H1 (cell line): Measurements from ENCODE around the gene POLA1.

Source experiments
- HDAC2 ChIP-seq, 2 experiments: fragments of 300-600 bp in 1 of 2; sonication (generic) in 1 of 2; IDR thresholded peaks; 2 replicates each; pipeline ENCODE4 v1.6.1; 2011 to 2012; ENCODE audit warnings: low read depth in 2 of 2, low read length in 2 of 2, mild to moderate bottlenecking in 2 of 2, moderate library complexity in 2 of 2, borderline replicate concordance in 1 of 2, inconsistent platforms in 1 of 2
- JUN ChIP-seq: IDR thresholded peaks from 2 replicates; pipeline ENCODE4 v1.6.1; 2011; ENCODE audit warnings: low read depth, mild to moderate bottlenecking, improper control_type of control experiment, low read length
- KDM4A ChIP-seq: IDR thresholded peaks from one replicate; pipeline ENCODE4 v1.7.1; 2012; ENCODE audit warnings: low read depth, mild to moderate bottlenecking, moderate library complexity, low read length, inconsistent platforms; ENCODE audit not compliant: severe bottlenecking
- NRF1 ChIP-seq: IDR thresholded peaks from 2 replicates; pipeline ENCODE4 v1.6.1; 2011; ENCODE audit warnings: mild to moderate bottlenecking, low read depth, low read length, improper control_type of control experiment
- RAD21 ChIP-seq, 2 experiments: IDR thresholded peaks in 1 of 2; conservative IDR thresholded peaks in 1 of 2; 2 replicates each; pipeline ENCODE4 v1.6.1; 2011; ENCODE audit warnings: low read depth in 2 of 2, low read length in 2 of 2, improper control_type of control experiment in 1 of 2, inconsistent platforms in 1 of 2, mild to moderate bottlenecking in 1 of 2, moderate library complexity in 1 of 2
- TCF12 ChIP-seq: IDR thresholded peaks from 2 replicates; pipeline ENCODE4 v1.6.1; 2011; ENCODE audit warnings: low read depth, mild to moderate bottlenecking, low read length
- TF ChIP-seq, protein P1 (sequence below): IDR thresholded peaks from 2 replicates; pipeline ENCODE4 v1.6.1; 2012; ENCODE audit warnings: inconsistent platforms
- TF ChIP-seq, protein P2 (sequence below): IDR thresholded peaks from 2 replicates; pipeline ENCODE4 v1.6.1; 2012; ENCODE audit warnings: low read length, inconsistent platforms
- TF ChIP-seq, protein P3 (sequence below): IDR thresholded peaks from 2 replicates; pipeline ENCODE4 v1.6.1; 2011; ENCODE audit warnings: low read length, improper control_type of control experiment

DNA sequence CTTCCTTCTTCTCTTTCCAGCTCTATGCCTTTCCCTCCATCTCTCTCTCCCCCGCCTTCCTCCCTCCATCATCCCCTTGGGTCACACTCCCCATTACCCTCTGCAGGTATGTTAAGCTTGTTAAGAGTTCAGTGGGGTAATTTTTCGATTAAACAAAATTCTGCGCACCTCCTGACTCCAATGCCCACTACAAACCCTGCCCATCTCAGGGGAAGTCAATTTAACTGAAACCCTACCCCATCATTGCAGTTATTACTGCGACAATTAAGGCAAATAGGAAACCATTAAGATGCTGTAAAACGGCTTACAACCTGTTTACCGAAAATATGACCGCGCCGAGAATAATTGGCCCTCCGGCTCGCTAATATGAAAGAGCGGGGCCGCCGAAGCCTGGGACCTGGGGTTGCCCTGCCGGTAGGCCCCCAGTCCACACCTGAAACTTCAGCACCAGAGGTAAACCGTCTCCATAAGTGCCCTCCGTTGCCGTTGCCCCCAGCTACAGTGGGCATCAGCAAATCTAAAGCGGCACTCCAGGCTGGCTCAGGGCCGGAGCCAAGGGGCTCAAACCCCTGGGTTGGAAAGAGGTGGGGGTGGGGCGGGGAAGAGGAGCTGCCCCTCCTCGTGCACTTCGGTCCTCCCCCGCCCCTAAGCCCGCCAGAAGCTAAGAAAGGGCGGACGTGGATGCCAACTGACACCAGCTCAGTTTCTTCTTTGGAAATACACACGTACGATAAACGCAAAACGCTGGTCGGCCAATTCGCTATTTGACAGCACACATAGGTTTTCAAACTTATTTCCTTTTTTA is 317.3 kb downstream of the POLA1 start:
- TF ChIP-seq, protein P1, sequence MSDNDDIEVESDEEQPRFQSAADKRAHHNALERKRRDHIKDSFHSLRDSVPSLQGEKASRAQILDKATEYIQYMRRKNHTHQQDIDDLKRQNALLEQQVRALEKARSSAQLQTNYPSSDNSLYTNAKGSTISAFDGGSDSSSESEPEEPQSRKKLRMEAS: no peak
- no peak for TF ChIP-seq TCF12
- no peak for TF ChIP-seq JUN
- TF ChIP-seq RAD21 (IDR thresholded peaks at IDR 0.05 in 1 of 2, conservative IDR thresholded peaks at IDR 0.05 in 1 of 2; ENCODE audit: low read depth in 2 of 2, low read length in 2 of 2): no peak
- no peak for TF ChIP-seq NRF1
- TF ChIP-seq KDM4A: no peak
- TF ChIP-seq, protein P2, sequence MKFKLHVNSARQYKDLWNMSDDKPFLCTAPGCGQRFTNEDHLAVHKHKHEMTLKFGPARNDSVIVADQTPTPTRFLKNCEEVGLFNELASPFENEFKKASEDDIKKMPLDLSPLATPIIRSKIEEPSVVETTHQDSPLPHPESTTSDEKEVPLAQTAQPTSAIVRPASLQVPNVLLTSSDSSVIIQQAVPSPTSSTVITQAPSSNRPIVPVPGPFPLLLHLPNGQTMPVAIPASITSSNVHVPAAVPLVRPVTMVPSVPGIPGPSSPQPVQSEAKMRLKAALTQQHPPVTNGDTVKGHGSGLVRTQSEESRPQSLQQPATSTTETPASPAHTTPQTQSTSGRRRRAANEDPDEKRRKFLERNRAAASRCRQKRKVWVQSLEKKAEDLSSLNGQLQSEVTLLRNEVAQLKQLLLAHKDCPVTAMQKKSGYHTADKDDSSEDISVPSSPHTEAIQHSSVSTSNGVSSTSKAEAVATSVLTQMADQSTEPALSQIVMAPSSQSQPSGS: no peak
- TF ChIP-seq HDAC2 (IDR thresholded peaks at IDR 0.05; ENCODE audit: borderline replicate concordance in 1 of 2, low read depth in 2 of 2, low read length in 2 of 2): no peak
- TF ChIP-seq, protein P3, sequence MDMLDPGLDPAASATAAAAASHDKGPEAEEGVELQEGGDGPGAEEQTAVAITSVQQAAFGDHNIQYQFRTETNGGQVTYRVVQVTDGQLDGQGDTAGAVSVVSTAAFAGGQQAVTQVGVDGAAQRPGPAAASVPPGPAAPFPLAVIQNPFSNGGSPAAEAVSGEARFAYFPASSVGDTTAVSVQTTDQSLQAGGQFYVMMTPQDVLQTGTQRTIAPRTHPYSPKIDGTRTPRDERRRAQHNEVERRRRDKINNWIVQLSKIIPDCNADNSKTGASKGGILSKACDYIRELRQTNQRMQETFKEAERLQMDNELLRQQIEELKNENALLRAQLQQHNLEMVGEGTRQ: no peak
